AG08395 (cell line): ENCODE data around the gene CYS1.
A peak's percentile ranks its signal among the peaks of the same experiment; 100 is the strongest.
"Not testable (repeated sequence)": the region's sequence is repeated elsewhere in the genome, so short reads cannot be mapped to it uniquely, and the experiment has no call there.

Experiments used
- DNase-seq: peaks from one replicate; pipeline ENCODE4 v3.0.0; 2012; ENCODE audit warnings: mixed read lengths, low spot score

CYS1 gene

GRCh38 chr2:10091889-10092244 is 11.7 kb upstream of the CYS1 start:
- DNase-seq: not testable (repeated sequence)

DNA sequence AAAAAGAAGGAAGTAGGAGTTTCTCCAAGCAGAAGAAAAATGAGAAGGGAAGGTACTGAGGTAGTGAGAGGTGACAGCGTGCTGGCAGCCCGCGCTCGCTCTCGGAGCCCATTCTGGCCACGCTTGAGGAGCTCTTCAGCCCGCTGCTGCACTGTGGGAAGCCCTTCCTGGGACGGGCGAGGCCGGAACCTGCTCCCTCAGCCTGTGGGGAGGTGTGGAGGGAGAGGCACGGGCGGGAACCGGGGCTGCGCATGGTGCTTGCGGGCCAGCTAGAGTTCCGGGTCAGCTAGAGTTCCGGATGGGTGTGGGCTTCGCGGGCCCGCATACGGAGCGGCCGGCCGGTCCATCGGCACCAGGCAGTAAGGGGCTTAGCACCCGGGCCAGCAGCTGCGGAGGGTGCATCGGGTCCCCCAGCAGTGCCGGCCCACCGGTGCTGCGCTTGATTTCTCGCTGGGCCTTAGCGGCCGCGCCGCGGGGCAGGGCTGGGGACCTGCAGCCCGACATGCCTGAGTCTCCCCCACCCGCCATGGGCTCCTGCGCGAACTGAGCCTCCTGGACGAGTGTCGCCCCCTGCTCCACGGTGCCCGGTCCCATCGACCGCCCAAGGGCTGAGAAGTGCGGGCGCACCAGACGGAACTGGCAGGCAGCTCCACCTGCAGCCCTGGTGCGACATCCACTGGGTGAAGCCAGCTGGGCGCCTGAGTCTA is 11.1 kb upstream of the CYS1 start:
- no peak for DNase-seq

DNA sequence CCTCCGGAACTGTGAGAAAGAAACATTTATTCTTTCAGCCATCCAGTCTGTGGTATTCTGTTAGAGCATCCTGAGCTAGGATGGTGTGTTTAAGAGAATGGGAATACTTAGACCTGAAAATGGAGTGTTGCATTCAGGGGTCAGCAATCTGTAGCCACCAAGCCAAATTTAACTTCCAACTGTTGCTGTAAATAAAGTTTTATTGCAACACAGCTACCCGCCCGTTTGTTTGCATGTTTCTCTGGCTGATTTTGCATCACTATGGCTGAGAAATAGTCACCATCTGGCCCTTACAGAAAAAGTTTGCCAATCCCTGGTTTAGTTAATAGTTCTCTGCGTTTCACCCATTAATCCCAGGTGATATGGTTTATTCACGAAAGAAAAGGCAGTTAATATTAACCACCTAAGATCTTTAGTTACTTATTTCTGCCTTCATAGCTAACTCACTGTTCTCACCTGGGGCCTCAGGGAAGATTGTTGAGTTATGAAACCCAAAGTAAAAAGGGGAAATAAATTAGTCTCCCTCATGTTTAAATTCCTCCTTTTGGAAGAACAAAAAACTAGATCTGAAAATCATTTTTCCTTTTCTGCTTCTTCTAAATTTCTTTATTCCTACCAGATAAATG is 9.5 kb upstream of the CYS1 start:
- no peak for DNase-seq

- DNase-seq: no peak
Measured at GRCh38 chr2:10087360-10087759, 7.1 kb upstream of the CYS1 start.

GRCh38 chr2:10086950-10087349 is 6.7 kb upstream of the CYS1 start:
- no peak for DNase-seq

GRCh38 chr2:10085668-10086059 is 5.5 kb upstream of the CYS1 start:
- DNase-seq: no peak

GRCh38 chr2:10085043-10085667 is 4.9 kb upstream of the CYS1 start:
- no peak for DNase-seq

GRCh38 chr2:10084223-10084865 is 4.1 kb upstream of the CYS1 start:
- no peak for DNase-seq

- DNase-seq: no peak
Measured at GRCh38 chr2:10083692-10084211, 3.5 kb upstream of the CYS1 start.

DNA sequence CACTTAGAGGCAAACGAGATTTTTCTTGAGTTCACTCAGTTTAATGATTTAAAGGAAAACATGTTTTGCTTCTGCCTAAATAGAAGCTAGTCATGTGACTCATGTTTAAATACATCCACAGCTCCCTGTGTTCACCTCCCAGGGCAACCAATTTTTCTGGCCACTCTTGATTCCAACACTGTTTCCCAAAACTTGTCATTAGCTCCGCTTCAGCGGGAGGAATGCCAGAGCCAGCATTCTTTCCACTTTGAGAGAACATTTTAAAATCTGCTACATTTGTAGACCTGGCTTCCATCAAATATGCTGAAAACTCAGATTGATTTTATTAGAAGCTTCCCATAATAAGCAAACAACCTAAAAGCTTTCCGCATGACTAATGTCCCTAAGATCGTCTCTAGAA is 2.8 kb upstream of the CYS1 start:
- DNase-seq: no peak

GRCh38 chr2:10080536-10081304 is 509 bp upstream of the CYS1 start:
- no peak for DNase-seq

DNA sequence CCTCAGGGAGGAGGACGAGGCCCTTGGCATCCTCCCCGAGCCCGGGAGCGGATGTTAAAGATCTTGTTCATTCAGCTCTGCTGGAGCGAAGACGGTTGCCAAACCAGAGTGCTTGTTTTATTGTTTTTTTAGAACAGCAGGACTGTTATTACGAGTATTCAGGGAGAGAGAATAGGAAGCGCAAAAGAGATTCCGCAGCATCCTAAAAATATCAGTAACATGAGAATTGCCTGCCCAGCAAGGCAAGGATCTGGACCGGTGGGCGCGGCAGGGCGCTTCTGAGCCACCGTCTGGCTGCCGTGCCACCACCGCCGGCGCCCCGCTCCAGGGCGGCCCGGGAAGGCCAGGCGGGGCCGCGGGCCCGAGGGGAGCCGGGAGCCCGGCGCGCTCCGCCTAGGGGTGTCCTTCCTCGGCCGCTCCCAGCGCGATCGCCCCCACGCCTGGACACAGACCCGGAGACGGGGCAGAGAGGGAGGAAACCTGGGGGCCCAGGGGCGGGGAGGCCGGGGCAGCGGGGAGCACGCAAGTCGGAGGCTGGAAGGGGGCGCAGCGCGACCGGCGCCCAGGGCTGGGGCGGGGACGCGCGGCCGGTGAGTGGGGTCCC is 843 bp downstream of the CYS1 start:
- DNase-seq: peak; percentile 82

- DNase-seq: no peak
Measured at GRCh38 chr2:10078704-10079265, 1.4 kb downstream of the CYS1 start.

GRCh38 chr2:10078001-10078400 is 2.2 kb downstream of the CYS1 start:
- DNase-seq: no peak

- DNase-seq: no peak
Measured at GRCh38 chr2:10076988-10077527, 3.2 kb downstream of the CYS1 start.

- DNase-seq: no peak
Measured at GRCh38 chr2:10076511-10076910, 3.7 kb downstream of the CYS1 start.

DNA sequence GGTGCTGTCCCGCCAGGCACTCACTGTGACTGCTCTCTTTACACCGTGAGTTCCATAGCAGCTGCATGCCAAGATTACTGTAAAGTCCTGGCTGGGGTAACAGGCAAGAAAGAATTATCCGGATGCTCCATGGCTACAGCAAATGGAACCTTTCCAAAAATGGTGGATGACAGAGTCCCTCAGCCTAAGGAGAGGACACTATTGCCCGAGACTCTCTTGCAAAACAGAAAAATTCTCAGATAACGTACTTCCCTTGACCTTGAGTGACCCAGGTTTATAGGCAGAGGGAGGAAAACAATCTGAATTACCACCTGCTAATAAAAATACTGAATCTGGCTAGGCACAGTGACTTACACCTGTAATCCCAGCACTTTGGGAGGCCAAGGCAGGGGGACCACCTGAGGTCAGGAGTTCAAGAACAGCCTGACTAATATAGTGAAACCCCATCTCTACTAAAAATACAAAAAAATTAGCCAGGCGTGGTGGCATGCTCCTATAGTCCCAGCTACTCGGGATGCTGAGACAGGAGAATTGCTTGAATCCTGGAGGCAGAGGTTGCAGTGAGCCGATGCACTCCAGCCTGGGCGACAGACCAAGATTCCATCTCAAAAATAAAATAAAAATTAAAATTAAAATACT is 4.5 kb downstream of the CYS1 start:
- DNase-seq: no peak

GRCh38 chr2:10075101-10075500 is 5.1 kb downstream of the CYS1 start:
- DNase-seq: no peak

DNA sequence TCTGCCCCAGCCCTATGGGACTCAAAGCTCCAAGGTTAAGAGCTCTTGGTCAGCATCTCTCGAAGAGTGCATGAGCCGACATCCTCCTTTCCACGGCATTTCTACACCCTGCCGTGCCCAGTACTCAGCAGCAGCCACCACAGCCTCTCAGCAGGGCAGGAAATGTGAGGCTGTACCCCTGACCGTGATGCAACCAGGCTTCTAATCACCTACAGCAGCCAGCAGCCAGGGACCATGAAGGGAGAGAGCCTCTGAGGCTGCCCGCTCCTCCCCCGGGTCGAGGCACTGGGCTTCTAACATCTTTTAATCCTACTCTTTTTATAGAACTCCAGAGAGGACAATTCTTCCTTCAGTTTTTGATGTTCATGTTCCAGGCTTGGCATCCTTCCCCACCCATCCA is 6.5 kb downstream of the CYS1 start:
- no peak for DNase-seq

- peak; percentile 90 for DNase-seq
Measured at GRCh38 chr2:10072656-10073480, 7.3 kb downstream of the CYS1 start.
